ENCODE measurements around the gene PREPL. TPM values are rescaled to one million over a fixed set of nuclear protein-coding genes. Genes with fewer than 3 reads are reported as not detected.

The PREPL gene
- total and polyA plus RNA-seq, 2 donors (not counting 1 experiment from before 2014, with no cell fraction given) = 5.5 to 34.0 TPM

GRCh38 chr2:44326548-44327264 lies 34.6 kb downstream of the PREPL start:
- CTCF ChIA-PET = interaction anchor here (0.7 kb wide), 1 partner anchor 145 kb away, joined by 4 read pairs; no protein-coding TSS in a partner anchor
- no peak overlapping the region for H3K27ac Mint-ChIP-seq
- TF ChIP-seq EZH2 (IDR thresholded peaks at IDR 0.05; ENCODE audit: borderline replicate concordance, insufficient read depth, low read depth, low read length, poor library complexity, severe bottlenecking) = no peak
- TF ChIP-seq, protein P1, sequence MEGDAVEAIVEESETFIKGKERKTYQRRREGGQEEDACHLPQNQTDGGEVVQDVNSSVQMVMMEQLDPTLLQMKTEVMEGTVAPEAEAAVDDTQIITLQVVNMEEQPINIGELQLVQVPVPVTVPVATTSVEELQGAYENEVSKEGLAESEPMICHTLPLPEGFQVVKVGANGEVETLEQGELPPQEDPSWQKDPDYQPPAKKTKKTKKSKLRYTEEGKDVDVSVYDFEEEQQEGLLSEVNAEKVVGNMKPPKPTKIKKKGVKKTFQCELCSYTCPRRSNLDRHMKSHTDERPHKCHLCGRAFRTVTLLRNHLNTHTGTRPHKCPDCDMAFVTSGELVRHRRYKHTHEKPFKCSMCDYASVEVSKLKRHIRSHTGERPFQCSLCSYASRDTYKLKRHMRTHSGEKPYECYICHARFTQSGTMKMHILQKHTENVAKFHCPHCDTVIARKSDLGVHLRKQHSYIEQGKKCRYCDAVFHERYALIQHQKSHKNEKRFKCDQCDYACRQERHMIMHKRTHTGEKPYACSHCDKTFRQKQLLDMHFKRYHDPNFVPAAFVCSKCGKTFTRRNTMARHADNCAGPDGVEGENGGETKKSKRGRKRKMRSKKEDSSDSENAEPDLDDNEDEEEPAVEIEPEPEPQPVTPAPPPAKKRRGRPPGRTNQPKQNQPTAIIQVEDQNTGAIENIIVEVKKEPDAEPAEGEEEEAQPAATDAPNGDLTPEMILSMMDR (IDR thresholded peaks at IDR 0.05) = no peak

GRCh38 chr2:44325897-44326296 lies 35.4 kb downstream of the PREPL start:
- DNase-seq (no peak), ATAC-seq (ENCODE audit: low read depth) (no peak)
- H3K27me3 Mint-ChIP-seq = no peaks in the 10 kb centered on the region
- Histone ChIP-seq H3K4me2 (replicated peaks; ENCODE audit: low read depth, low read length, poor library complexity, severe bottlenecking) (no peak overlapping the region), H3K27ac (ENCODE audit: low read length in 2 of 2) (no peak overlapping the region), H3K27me3 (replicated peaks in 1 of 4; ENCODE audit: control extremely low read depth in 1 of 4, control insufficient read depth in 3 of 4, insufficient read depth in 4 of 4, low read length in 3 of 4) (no peaks in the 10 kb centered on the region), H3K4me1 (ENCODE audit: control insufficient read depth in 2 of 2, insufficient read depth in 2 of 2, low read length in 2 of 2) (no peaks in the 10 kb centered on the region), H3K79me2 (ENCODE audit: control insufficient read depth, insufficient read depth, low read length) (no peaks in the 10 kb centered on the region), H3K9ac (ENCODE audit: low read length) (no peak overlapping the region), H3K4me3 (ENCODE audit: control extremely low read depth in 1 of 5, extremely low read depth in 1 of 5, insufficient read depth in 1 of 5, low read depth in 2 of 5, low read length in 4 of 5) (no peak overlapping the region), H2AFZ (ENCODE audit: insufficient read depth, low read depth, low read length, poor library complexity, severe bottlenecking) (no peak overlapping the region), H3K9me3 (ENCODE audit: control extremely low read depth in 1 of 3, control insufficient read depth in 2 of 3, insufficient read depth in 1 of 3, low read length in 2 of 3) (no peaks in the 10 kb centered on the region), H3K36me3 (replicated peaks in 1 of 2; ENCODE audit: control extremely low read depth in 1 of 2, control insufficient read depth in 1 of 2, extremely low read depth in 1 of 2, insufficient read depth in 2 of 2, low read length in 1 of 2) (peaks cover 3 to 47% of the 10 kb centered on the region in 2 experiments), H4K20me1 (ENCODE audit: control insufficient read depth, insufficient read depth, low read length, poor library complexity, severe bottlenecking) (no peaks in the 10 kb centered on the region)
- H3K27ac Mint-ChIP-seq = no peak overlapping the region
- intact Hi-C loops (cut with micrococcal nuclease) = no loop called here
- H3K4me3 Mint-ChIP-seq = no peak overlapping the region
- TF ChIP-seq EZH2 (IDR thresholded peaks at IDR 0.05; ENCODE audit: borderline replicate concordance, insufficient read depth, low read depth, low read length, poor library complexity, severe bottlenecking) = no peak
- TF ChIP-seq, protein P1 (IDR thresholded peaks at IDR 0.05) = no peak
- POLR2A ChIA-PET = no interaction called here
- CTCF ChIA-PET = no interaction called here
- no CpG with 5 or more reads among the region's 4 CpGs for WGBS (ENCODE audit: insufficient coverage)
- H3K9me3 Mint-ChIP-seq (ENCODE audit: insufficient read depth) = no peaks in the 10 kb centered on the region
- no peaks in the 10 kb centered on the region for H3K4me1 Mint-ChIP-seq

More at GRCh38 chr2:44326548-44327264, 34.6 kb downstream of the PREPL start:
- Histone ChIP-seq H3K4me2 (replicated peaks; ENCODE audit: low read depth, low read length, poor library complexity, severe bottlenecking) (no peak overlapping the region), H4K20me1 (ENCODE audit: control insufficient read depth, insufficient read depth, low read length, poor library complexity, severe bottlenecking) (no peaks in the 10 kb centered on the region), H2AFZ (ENCODE audit: insufficient read depth, low read depth, low read length, poor library complexity, severe bottlenecking) (no peak overlapping the region), H3K4me1 (ENCODE audit: control insufficient read depth in 2 of 2, insufficient read depth in 2 of 2, low read length in 2 of 2) (no peaks in the 10 kb centered on the region), H3K4me3 (ENCODE audit: control extremely low read depth in 1 of 5, extremely low read depth in 1 of 5, insufficient read depth in 1 of 5, low read depth in 2 of 5, low read length in 4 of 5) (no peak overlapping the region), H3K79me2 (ENCODE audit: control insufficient read depth, insufficient read depth, low read length) (no peaks in the 10 kb centered on the region), H3K9ac (ENCODE audit: low read length) (no peak overlapping the region), H3K27me3 (replicated peaks in 1 of 4; ENCODE audit: control extremely low read depth in 1 of 4, control insufficient read depth in 3 of 4, insufficient read depth in 4 of 4, low read length in 3 of 4) (no peaks in the 10 kb centered on the region), H3K27ac (ENCODE audit: low read length in 2 of 2) (no peak overlapping the region), H3K36me3 (replicated peaks in 1 of 2; ENCODE audit: control extremely low read depth in 1 of 2, control insufficient read depth in 1 of 2, extremely low read depth in 1 of 2, insufficient read depth in 2 of 2, low read length in 1 of 2) (peaks cover 3 to 48% of the 10 kb centered on the region in 2 experiments), H3K9me3 (ENCODE audit: control extremely low read depth in 1 of 3, control insufficient read depth in 2 of 3, insufficient read depth in 1 of 3, low read length in 2 of 3) (no peaks in the 10 kb centered on the region)
- ATAC-seq (ENCODE audit: low read depth) = no peak
- Mint-ChIP-seq H3K4me1 (no peaks in the 10 kb centered on the region), H3K4me3 (no peak overlapping the region), H3K9me3 (ENCODE audit: insufficient read depth) (no peaks in the 10 kb centered on the region), H3K27me3 (no peaks in the 10 kb centered on the region)
- intact Hi-C loops (cut with micrococcal nuclease) = no loop called here
- WGBS (ENCODE audit: insufficient coverage) = 83% methylated on average over 6 of the region's 13 CpGs
- DNase-seq = no peak
- POLR2A ChIA-PET = no interaction called here

All from B cell (primary cell).